ENCODE results near the gene GREM2. TPM values are rescaled to one million over a fixed set of nuclear protein-coding genes. Genes with fewer than 3 reads are reported as not detected.

GREM2 gene
- total and polyA plus RNA-seq, 10 of the 15 experiments (the other 5 are each of a cell fraction or from before 2014, with no cell fraction given): not detected

GRCh38 chr1:240506176-240506575 lies 105.8 kb downstream of the GREM2 start:
- Histone ChIP-seq H3K9me3 (replicated peaks; ENCODE audit: control insufficient read depth, insufficient read depth, low read length) (no peaks in the 10 kb centered on the region), H3K27me3 (replicated peaks in 1 of 2; ENCODE audit: control insufficient read depth in 2 of 2, insufficient read depth in 2 of 2, low read length in 1 of 2) (no peaks in the 10 kb centered on the region), H2AFZ (ENCODE audit: control insufficient read depth, low read depth, low read length) (no peak overlapping the region), H3K4me1 (ENCODE audit: control insufficient read depth, insufficient read depth, low read length) (no peaks in the 10 kb centered on the region), H3K4me2 (ENCODE audit: control insufficient read depth, insufficient read depth) (no peak overlapping the region), H4K20me1 (ENCODE audit: control insufficient read depth, insufficient read depth) (no peaks in the 10 kb centered on the region), H3K4me3 (no peak overlapping the region), H3K36me3 (ENCODE audit: control insufficient read depth in 2 of 2, insufficient read depth in 2 of 2, low read length in 1 of 2) (no peaks in the 10 kb centered on the region), H3K27ac (ENCODE audit: control insufficient read depth, insufficient read depth) (no peak overlapping the region), H3K79me2 (ENCODE audit: control insufficient read depth, insufficient read depth, low read length) (no peaks in the 10 kb centered on the region), H3K9ac (ENCODE audit: control insufficient read depth, insufficient read depth, low read length) (no peak overlapping the region)
- ChIA-PET CTCF (no interaction called here), RAD21 (ENCODE audit: unreplicated experiment) (no interaction called here), POLR2A (no interaction called here), SMC1A (ENCODE audit: uncharacterized antibody, unreplicated experiment) (no interaction called here)
- intact Hi-C loops (cut with micrococcal nuclease; ENCODE audit: unreplicated experiment) (no loop called here), in situ Hi-C loops (cut with MboI) (no loop called here)
- WGBS (ENCODE audit: insufficient coverage, insufficient replicate concordance, low lambda C conversion rate, missing lambda C conversion rate): 39% methylated on average over 4 of the region's 4 CpGs
- ATAC-seq (no peak), DNase-seq (ENCODE audit: low read depth, low spot score) (no peak), FAIRE-seq (no peak)
- BruUV-seq (replicated peaks): no TSS peak
- TF ChIP-seq JUNB (IDR thresholded peaks at IDR 0.05): no peak
- no peak for TF ChIP-seq NFYB (IDR thresholded peaks at IDR 0.05; ENCODE audit: insufficient read depth, low read depth, low read length)
- TF ChIP-seq FOXM1 (IDR thresholded peaks at IDR 0.05; ENCODE audit: low read depth, low read length): no peak
- no peak for TF ChIP-seq CREM (IDR thresholded peaks at IDR 0.05; ENCODE audit: low read depth)
- TF ChIP-seq EZH2 (IDR thresholded peaks at IDR 0.05; ENCODE audit: borderline replicate concordance, control insufficient read depth, low read depth, low read length): no peak
- TF ChIP-seq NRF1 (conservative IDR thresholded peaks at IDR 0.05; ENCODE audit: low read depth, low read length): no peak
- no peak for TF ChIP-seq MTA3 (IDR thresholded peaks at IDR 0.05; ENCODE audit: borderline replicate concordance, low read length)
- TF ChIP-seq RB1 (IDR thresholded peaks at IDR 0.05; ENCODE audit: borderline replicate concordance): no peak
- no peak for TF ChIP-seq ELK1 (IDR thresholded peaks at IDR 0.05; ENCODE audit: low read depth, low read length)
- no peak for TF ChIP-seq PBX3 (IDR thresholded peaks at IDR 0.05; ENCODE audit: insufficient replicate concordance, low read depth, low read length)
- TF ChIP-seq ZNF687 (IDR thresholded peaks at IDR 0.05): no peak
- TF ChIP-seq TCF12 (IDR thresholded peaks at IDR 0.05; ENCODE audit: low read depth, low read length): no peak
- no peak for TF ChIP-seq RELA (IDR thresholded peaks at IDR 0.05; ENCODE audit: borderline replicate concordance, partially characterized antibody)
- TF ChIP-seq ZBTB4 (CRISPR knock-in tag; IDR thresholded peaks at IDR 0.05): no peak

Data from GM12878 (cell line).